ENCODE results near the gene PNLIPRP2. TPM values are rescaled to one million over a fixed set of nuclear protein-coding genes. Genes with fewer than 3 reads are reported as not detected.

Gene PNLIPRP2
- total and polyA plus RNA-seq, 2 experiments from 2014 or later: 16.7 to 21.1 TPM

GRCh38 chr10:116593139-116593740 is 27.5 kb upstream of the PNLIPRP2 start:
- Histone ChIP-seq H3K27me3 (peaks cover 10% of the 10 kb centered on the region), H2AFZ (no peak overlapping the region), H3K79me2 (no peaks in the 10 kb centered on the region), H3K36me3 (replicated peaks; ENCODE audit: insufficient read depth, low read depth) (no peaks in the 10 kb centered on the region), H3K4me3 (no peak overlapping the region), H3K4me2 (no peak overlapping the region), H3K9me2 (replicated peaks; ENCODE audit: insufficient read depth) (no peaks in the 10 kb centered on the region), H3K4me1 (ENCODE audit: insufficient read depth) (peaks cover 5% of the 10 kb centered on the region), H4K20me1 (ENCODE audit: insufficient read depth, poor library complexity, severe bottlenecking) (no peaks in the 10 kb centered on the region), H3K9me3 (ENCODE audit: low read depth) (no peaks in the 10 kb centered on the region), H3K27ac (no peak overlapping the region)
- WGBS (ENCODE audit: low lambda C conversion rate, missing lambda C conversion rate): 95% methylated on average over 5 of the region's 5 CpGs
- no peak for DNase-seq (ENCODE audit: low spot score)
- TF ChIP-seq EZH2 (IDR thresholded peaks at IDR 0.05; ENCODE audit: borderline replicate concordance): no peak

GRCh38 chr10:116594525-116595035 is 26.2 kb upstream of the PNLIPRP2 start:
- H3K36me3 ChIP-seq (replicated peaks; ENCODE audit: insufficient read depth, low read depth): no peaks in the 10 kb centered on the region
- no peaks in the 10 kb centered on the region for H3K79me2 ChIP-seq
- H4K20me1 ChIP-seq (ENCODE audit: insufficient read depth, poor library complexity, severe bottlenecking): no peaks in the 10 kb centered on the region
- TF ChIP-seq EZH2phosphoT487 (IDR thresholded peaks at IDR 0.05; ENCODE audit: low read depth, severe bottlenecking, unreplicated experiment): no peak
- no peak for TF ChIP-seq CTCF (IDR thresholded peaks at IDR 0.05; ENCODE audit: poor library complexity)
- TF ChIP-seq EZH2 (IDR thresholded peaks at IDR 0.05; ENCODE audit: borderline replicate concordance): no peak
- H3K27me3 ChIP-seq: peaks cover 10% of the 10 kb centered on the region
- no peak for DNase-seq (ENCODE audit: low spot score)
- H3K9me2 ChIP-seq (replicated peaks; ENCODE audit: insufficient read depth): no peaks in the 10 kb centered on the region
- H3K4me2 ChIP-seq: no peak overlapping the region
- peaks cover 5% of the 10 kb centered on the region for H3K4me1 ChIP-seq (ENCODE audit: insufficient read depth)
- H3K9me3 ChIP-seq (ENCODE audit: low read depth): no peaks in the 10 kb centered on the region
- H2AFZ ChIP-seq: no peak overlapping the region
- no peak overlapping the region for H3K27ac ChIP-seq
- no peak overlapping the region for H3K4me3 ChIP-seq
- WGBS (ENCODE audit: low lambda C conversion rate, missing lambda C conversion rate): 90% methylated on average over 7 of the region's 7 CpGs

- no peak for DNase-seq (ENCODE audit: low spot score)
- no peak for TF ChIP-seq EZH2 (IDR thresholded peaks at IDR 0.05; ENCODE audit: borderline replicate concordance)
- TF ChIP-seq EZH2phosphoT487 (IDR thresholded peaks at IDR 0.05; ENCODE audit: low read depth, severe bottlenecking, unreplicated experiment): no peak
- TF ChIP-seq CTCF (IDR thresholded peaks at IDR 0.05; ENCODE audit: poor library complexity): no peak
- H3K9me2 ChIP-seq (replicated peaks; ENCODE audit: insufficient read depth): no peaks in the 10 kb centered on the region
- H3K9me3 ChIP-seq (ENCODE audit: low read depth): no peaks in the 10 kb centered on the region
- WGBS (ENCODE audit: low lambda C conversion rate, missing lambda C conversion rate): 71% methylated on average over 2 of the region's 2 CpGs
- H3K79me2 ChIP-seq: no peaks in the 10 kb centered on the region
- no peak overlapping the region for H2AFZ ChIP-seq
- H3K4me1 ChIP-seq (ENCODE audit: insufficient read depth): no peaks in the 10 kb centered on the region
- no peak overlapping the region for H3K4me2 ChIP-seq
- H3K27me3 ChIP-seq: peaks cover 17% of the 10 kb centered on the region
- no peaks in the 10 kb centered on the region for H3K36me3 ChIP-seq (replicated peaks; ENCODE audit: insufficient read depth, low read depth)
- no peaks in the 10 kb centered on the region for H4K20me1 ChIP-seq (ENCODE audit: insufficient read depth, poor library complexity, severe bottlenecking)
- no peak overlapping the region for H3K4me3 ChIP-seq
- no peak overlapping the region for H3K27ac ChIP-seq
These were observed 24.7 kb upstream of the PNLIPRP2 start for GRCh38 chr10:116596062-116596461.

- Histone ChIP-seq H3K36me3 (replicated peaks; ENCODE audit: insufficient read depth, low read depth) (no peaks in the 10 kb centered on the region), H3K27me3 (peaks cover 17% of the 10 kb centered on the region), H3K4me3 (no peak overlapping the region), H4K20me1 (ENCODE audit: insufficient read depth, poor library complexity, severe bottlenecking) (no peaks in the 10 kb centered on the region), H3K4me2 (no peak overlapping the region), H3K9me2 (replicated peaks; ENCODE audit: insufficient read depth) (no peaks in the 10 kb centered on the region), H3K4me1 (ENCODE audit: insufficient read depth) (no peaks in the 10 kb centered on the region), H3K9me3 (ENCODE audit: low read depth) (no peaks in the 10 kb centered on the region), H2AFZ (no peak overlapping the region), H3K27ac (no peak overlapping the region), H3K79me2 (no peaks in the 10 kb centered on the region)
- DNase-seq (ENCODE audit: low spot score): no peak
- WGBS (ENCODE audit: low lambda C conversion rate, missing lambda C conversion rate): 75% methylated on average over 5 of the region's 5 CpGs
- TF ChIP-seq CTCF (IDR thresholded peaks at IDR 0.05; ENCODE audit: poor library complexity) (no peak), EZH2phosphoT487 (IDR thresholded peaks at IDR 0.05; ENCODE audit: low read depth, severe bottlenecking, unreplicated experiment) (no peak), EZH2 (IDR thresholded peaks at IDR 0.05; ENCODE audit: borderline replicate concordance) (no peak)
These were observed 23.2 kb upstream of the PNLIPRP2 start for GRCh38 chr10:116597543-116597942.
